GM12878 (cell line): ENCODE data around the gene ZFPM1. TPM values are rescaled to one million over a fixed set of nuclear protein-coding genes. Genes with fewer than 3 reads are reported as not detected.

Source experiments
- ATAC-seq: fragments of 200-7000 bp; cut with Tn5 transposase; 3 replicates; pipeline ENCODE4 v1.9.1; 2020; ENCODE audit warnings: mild to moderate bottlenecking, moderate library complexity
- BruUV-seq: library from RNA; stranded (reverse); fragments of 400-500 nt; replicated peaks from 2 replicates; lab custom pipeline; 2021; lab: Mats Ljungman, UMichigan
- CTCF ChIA-PET: fragments of 300-600 bp; sonication (Branson Sonifier 250); formaldehyde crosslinking; extraction: SDS; loops from one replicate; lab custom pipeline; 2021; ENCODE audit warnings: inconsistent platforms; lab: Yijun Ruan, JAX
- POLR2A ChIA-PET: fragments of 350-600 bp; formaldehyde crosslinking; extraction: SDS; loops from one replicate; lab custom pipeline; 2021; ENCODE audit warnings: inconsistent platforms; lab: Charles Lee
- RAD21 ChIA-PET: fragments of 300-600 bp; sonication (Branson Sonifier 250); formaldehyde crosslinking; loops from one replicate; lab custom pipeline; 2023; ENCODE audit warnings: antibody characterized with exemption; ENCODE audit not compliant: unreplicated experiment; lab: Charles Lee
- SMC1A ChIA-PET: fragments of 300-600 bp; sonication (Branson Sonifier 250); formaldehyde crosslinking; loops from one replicate; lab custom pipeline; 2023; ENCODE audit not compliant: unreplicated experiment, uncharacterized antibody; lab: Charles Lee
- DNase-seq: peaks from one replicate; pipeline ENCODE4 v3.0.0-alpha.2; 2011; ENCODE audit warnings: low read depth, low spot score
- FAIRE-seq: peaks from 3 replicates; lab custom pipeline; 2011; peaks lifted over from hg19 to GRCh38; lab: Jason Lieb, UNC
- H2AFZ ChIP-seq: 2 replicates; pipeline ENCODE4 v1.6.0; 2011; ENCODE audit warnings: low read depth, low read length, control low read depth; ENCODE audit not compliant: control insufficient read depth
- H3K27ac ChIP-seq: 2 replicates; pipeline ENCODE4 v1.5.1; 2011; ENCODE audit warnings: control low read depth; ENCODE audit not compliant: control insufficient read depth, insufficient read depth
- H3K27me3 ChIP-seq, 2 experiments: replicated peaks in 1 of 2; 2 replicates each; pipeline versions ENCODE4 v1.6.0 to v1.6.1; 2011; ENCODE audit warnings: low read length in 1 of 2; ENCODE audit not compliant: control insufficient read depth in 2 of 2, insufficient read depth in 2 of 2
- H3K36me3 ChIP-seq, 2 experiments: 2 replicates each; pipeline ENCODE4 v1.5.1; 2011; ENCODE audit warnings: low read length in 1 of 2; ENCODE audit not compliant: control insufficient read depth in 2 of 2, insufficient read depth in 2 of 2
- H3K4me1 ChIP-seq: 2 replicates; pipeline ENCODE4 v1.6.1; 2011; ENCODE audit warnings: mild to moderate bottlenecking, low read length, moderate library complexity, mixed read lengths; ENCODE audit not compliant: control insufficient read depth, insufficient read depth
- H3K4me2 ChIP-seq: 2 replicates; pipeline ENCODE4 v1.6.0; 2011; ENCODE audit warnings: control low read depth; ENCODE audit not compliant: control insufficient read depth, insufficient read depth
- H3K4me3 ChIP-seq: fragments of 200-600 bp; sonication (generic); 2 replicates; pipeline ENCODE4 v1.5.1; 2016
- H3K79me2 ChIP-seq: 2 replicates; pipeline ENCODE4 v1.6.0; 2011; ENCODE audit warnings: low read length; ENCODE audit not compliant: control insufficient read depth, insufficient read depth
- H3K9ac ChIP-seq: 2 replicates; pipeline ENCODE4 v1.8.0; 2011; ENCODE audit warnings: low read length, control low read depth, mixed read lengths; ENCODE audit not compliant: control insufficient read depth, insufficient read depth
- H3K9me3 ChIP-seq: replicated peaks from 3 replicates; pipeline ENCODE4 v1.5.1; 2011; ENCODE audit warnings: mild to moderate bottlenecking, low read length; ENCODE audit not compliant: control insufficient read depth, insufficient read depth
- H4K20me1 ChIP-seq: 2 replicates; pipeline ENCODE4 v1.6.0; 2011; ENCODE audit not compliant: control insufficient read depth, insufficient read depth
- HDAC6 ChIP-seq: fragments of 200-600 bp; sonication (generic); IDR thresholded peaks from one replicate; pipeline ENCODE4 v1.8.0; 2017; ENCODE audit warnings: antibody characterized with exemption; ENCODE audit not compliant: unreplicated experiment
- IKZF1 ChIP-seq: fragments of 450-650 bp; conservative IDR thresholded peaks from 2 replicates; pipeline ENCODE4 v1.6.1; 2017; ENCODE audit warnings: antibody characterized with exemption, mild to moderate bottlenecking
- LARP7 ChIP-seq: fragments of 450-650 bp; IDR thresholded peaks from 2 replicates; pipeline ENCODE4 v1.6.1; 2017; ENCODE audit warnings: mild to moderate bottlenecking
- NKRF ChIP-seq: fragments of 450-650 bp; conservative IDR thresholded peaks from 2 replicates; pipeline ENCODE4 v1.6.1; 2017; ENCODE audit warnings: mild to moderate bottlenecking, moderate library complexity
- NR2C1 ChIP-seq: fragments of 450-650 bp; IDR thresholded peaks from 2 replicates; pipeline ENCODE4 v1.6.1; 2017; ENCODE audit warnings: antibody characterized with exemption, mild to moderate bottlenecking, moderate library complexity
- PAX8 ChIP-seq: fragments of 450-650 bp; IDR thresholded peaks from 2 replicates; pipeline ENCODE4 v1.6.1; 2017; ENCODE audit warnings: mild to moderate bottlenecking, moderate library complexity
- RELA ChIP-seq: fragments of 450-650 bp; IDR thresholded peaks from 2 replicates; pipeline ENCODE4 v1.8.0; 2014; ENCODE audit warnings: borderline replicate concordance; ENCODE audit not compliant: partially characterized antibody
- RELB ChIP-seq: fragments of 450-650 bp; IDR thresholded peaks from 2 replicates; pipeline ENCODE4 v1.6.1; 2017; ENCODE audit warnings: low read depth, mild to moderate bottlenecking, moderate library complexity
- SMC3 ChIP-seq: IDR thresholded peaks from 2 replicates; pipeline ENCODE4 v1.6.1; 2011; ENCODE audit warnings: low read length, improper control_type of control experiment, borderline replicate concordance
- TAF1 ChIP-seq: IDR thresholded peaks from 2 replicates; pipeline ENCODE4 v1.6.1; 2011; ENCODE audit warnings: mild to moderate bottlenecking, low read depth, low read length, borderline replicate concordance
- ZBTB40 ChIP-seq: fragments of 450-650 bp; IDR thresholded peaks from 2 replicates; pipeline ENCODE4 v1.6.1; 2016; ENCODE audit warnings: mild to moderate bottlenecking, moderate library complexity, borderline replicate concordance
- ZNF687 ChIP-seq: fragments of 450-650 bp; IDR thresholded peaks from 2 replicates; pipeline ENCODE4 v1.6.1; 2017; ENCODE audit warnings: mild to moderate bottlenecking, moderate library complexity
- WGBS: methylation state at CpG from one replicate; pipeline ENCODE4 v1.1.6; 2016; ENCODE audit warnings: low lambda C conversion rate; ENCODE audit not compliant: insufficient replicate concordance, insufficient coverage; ENCODE audit errors: missing lambda C conversion rate; 5-methylcytosine and 5-hydroxymethylcytosine counted together
- in situ Hi-C: fragments of 300-500 bp; cut with MboI; formaldehyde crosslinking; loops from 9 replicates; pipeline ENCODE4 v1.14.3; 2018; ENCODE audit warnings: mixed read lengths
- intact Hi-C: fragments of 100-400 bp; cut with micrococcal nuclease; formaldehyde crosslinking; loops from one replicate; pipeline ENCODE4 v1.14.2; 2022; ENCODE audit not compliant: unreplicated experiment
- polyA plus RNA-seq, 11 experiments: library from polyadenylated mRNA; depleted of rRNA in 4 of 11; unstranded in 6 of 11; stranded (reverse) in 5 of 11; fragments of >200 nt; fragmentation: Nextera tagmentation in 4 of 11; fragmentation: Illumina TruSeq in 1 of 11; extraction: Ambion mirVana in 4 of 11; extraction: Trizol in 1 of 11; gene quantifications; 1 replicate in 1 of 11; 2 replicates in 10 of 11; pipeline versions ENCODE4 v1.2.1 to v1.2.3, GENCODE V29; 2011 to 2016; ENCODE audit warnings: inconsistent platforms in 2 of 11, missing spikeins in 2 of 11, low read depth in 1 of 11
- total RNA-seq, 4 experiments: library from RNA; depleted of rRNA in 3 of 4; stranded (reverse); fragments of >200 nt in 3 of 4; fragmentation: Illumina TruSeq in 1 of 4; extraction: Trizol in 1 of 4; gene quantifications; 2 replicates each; pipeline versions ENCODE4 v1.2.1 to v1.2.3, GENCODE V29; 2013 to 2021

Gene ZFPM1
- total and polyA plus RNA-seq, 10 of the 15 experiments (the other 5 are each of a cell fraction or from before 2014, with no cell fraction given), result 0.02 to 5.1 (median 0.30) TPM

- ChIA-PET POLR2A (no interaction called here), CTCF (no interaction called here), SMC1A (no interaction called here), RAD21 (no interaction called here)
- in situ Hi-C loops, result no loop called here
- Histone ChIP-seq H3K36me3 (no peaks in the 10 kb centered on the region), H3K4me3 (no peak overlapping the region), H3K4me1 (no peaks in the 10 kb centered on the region), H4K20me1 (no peaks in the 10 kb centered on the region), H2AFZ (no peak overlapping the region), H3K9ac (no peak overlapping the region), H3K27me3 (no peaks in the 10 kb centered on the region), H3K27ac (no peak overlapping the region), H3K79me2 (no peaks in the 10 kb centered on the region), H3K4me2 (no peak overlapping the region), H3K9me3 (no peaks in the 10 kb centered on the region)
- WGBS, result 57% methylated on average over 17 of the region's 17 CpGs
- ATAC-seq (no peak), FAIRE-seq (no peak), DNase-seq (no peak)
- TF ChIP-seq RELA (no peak), PAX8 (no peak), NKRF (no peak), NR2C1 (no peak), IKZF1 (no peak), LARP7 (no peak), SMC3 (no peak), TAF1 (no peak), ZBTB40 (no peak), HDAC6 (no peak), ZNF687 (no peak), RELB (no peak)
- intact Hi-C loops, result no loop called here
- no TSS peak for BruUV-seq
Observed at GRCh38 chr16:88500255-88500661, 47.2 kb downstream of the ZFPM1 start.
